Measurements from ENCODE around the gene NEUROG3. TPM values are rescaled to one million over a fixed set of nuclear protein-coding genes. Genes with fewer than 3 reads are reported as not detected.

The NEUROG3 gene, protein sequence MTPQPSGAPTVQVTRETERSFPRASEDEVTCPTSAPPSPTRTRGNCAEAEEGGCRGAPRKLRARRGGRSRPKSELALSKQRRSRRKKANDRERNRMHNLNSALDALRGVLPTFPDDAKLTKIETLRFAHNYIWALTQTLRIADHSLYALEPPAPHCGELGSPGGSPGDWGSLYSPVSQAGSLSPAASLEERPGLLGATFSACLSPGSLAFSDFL
- total RNA-seq = 1 to 10 TPM in 1 of 3 donors, under 1 TPM in 2; 0.35 to 6.7 (median 0.78) TPM
- long read RNA-seq, donor 1 = 0 reads
- long read RNA-seq, donor 2, transcript NEUROG3-201 (2 exons, 1,376 nt) = major isoform, 6 of 8 reads
- long read RNA-seq, donor 2, partial matches to known transcripts = 0 of 8 reads
- long read RNA-seq, donor 2, other reads (novel, unspliced or antisense) = 2 of 8 reads

- Histone ChIP-seq H3K4me1 (ENCODE audit: low read depth) (no peaks in the 10 kb centered on the region), H3K9me3 (no peaks in the 10 kb centered on the region), H3K36me3 (ENCODE audit: low read depth) (no peaks in the 10 kb centered on the region), H3K4me3 (no peak within 1 kb of the TSS)
- intact Hi-C loops (cut with DNase I, micrococcal nuclease) = no loop called here
- TF ChIP-seq CTCF (IDR thresholded peaks at IDR 0.05) = no peak
- peak; percentile 17 for ATAC-seq
- DNase-seq = no peak
These were observed at the start of gene NEUROG3 for GRCh38 chr10:69573056-69573806. TSS of gene NEUROG3 (minus strand) at chr10:69573422. CDS start at chr10:69573043, 379 bp downstream.

GRCh38 chr10:69620625-69621024 is 47.4 kb upstream of the NEUROG3 start:
- DNase-seq (no peak), ATAC-seq (no peak)
- no peaks in the 10 kb centered on the region for H3K4me1 ChIP-seq (ENCODE audit: low read depth)
- no peak for TF ChIP-seq CTCF (IDR thresholded peaks at IDR 0.05)
- intact Hi-C loops (cut with DNase I, micrococcal nuclease) = no loop called here
- H3K4me3 ChIP-seq = no peak overlapping the region
- no peaks in the 10 kb centered on the region for H3K9me3 ChIP-seq
- H3K36me3 ChIP-seq (ENCODE audit: low read depth) = no peaks in the 10 kb centered on the region

- intact Hi-C loops (cut with DNase I, micrococcal nuclease) = no loop called here
- ATAC-seq (no peak), DNase-seq (no peak)
- Histone ChIP-seq H3K4me1 (ENCODE audit: low read depth) (no peaks in the 10 kb centered on the region), H3K4me3 (no peak overlapping the region), H3K36me3 (ENCODE audit: low read depth) (no peaks in the 10 kb centered on the region), H3K9me3 (no peaks in the 10 kb centered on the region)
- no peak for TF ChIP-seq CTCF (IDR thresholded peaks at IDR 0.05)
These were observed 46.4 kb upstream of the NEUROG3 start for GRCh38 chr10:69619626-69620025.

GRCh38 chr10:69618746-69619145 is 45.5 kb upstream of the NEUROG3 start:
- TF ChIP-seq CTCF (IDR thresholded peaks at IDR 0.05) = no peak
- no peak for ATAC-seq
- intact Hi-C loops (cut with DNase I, micrococcal nuclease) = no loop called here
- no peak for DNase-seq
- Histone ChIP-seq H3K9me3 (no peaks in the 10 kb centered on the region), H3K4me1 (ENCODE audit: low read depth) (no peaks in the 10 kb centered on the region), H3K36me3 (ENCODE audit: low read depth) (no peaks in the 10 kb centered on the region), H3K4me3 (no peak overlapping the region)

DNA sequence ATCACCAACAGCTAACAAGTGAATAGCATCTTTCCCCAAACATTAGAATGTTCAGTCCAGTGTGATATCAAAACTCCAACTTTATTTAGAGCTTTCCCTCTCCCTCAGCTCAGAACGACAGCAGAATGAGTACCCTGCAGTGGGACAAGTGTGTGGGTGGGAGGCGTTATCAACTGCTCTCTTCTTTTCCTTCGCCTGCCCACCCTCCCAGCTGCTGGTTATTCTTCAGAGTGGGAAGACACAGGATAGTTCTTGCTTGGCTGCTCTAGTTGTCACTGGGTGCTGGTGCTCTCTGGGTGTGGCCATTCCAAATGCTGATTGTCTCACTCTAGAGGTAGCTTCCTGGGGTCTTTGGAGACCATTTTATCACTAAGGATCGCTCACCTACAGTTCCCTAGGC is 43.1 kb upstream of the NEUROG3 start:
- intact Hi-C loops (cut with DNase I, micrococcal nuclease) = no loop called here
- Histone ChIP-seq H3K4me1 (ENCODE audit: low read depth) (no peaks in the 10 kb centered on the region), H3K9me3 (no peaks in the 10 kb centered on the region), H3K4me3 (no peak overlapping the region), H3K36me3 (ENCODE audit: low read depth) (no peaks in the 10 kb centered on the region)
- ATAC-seq (no peak), DNase-seq (no peak)
- TF ChIP-seq CTCF (IDR thresholded peaks at IDR 0.05) = no peak
